ENCODE measurements around the gene ATP1A3. TPM values are rescaled to one million over a fixed set of nuclear protein-coding genes. Genes with fewer than 3 reads are reported as not detected.
A peak's percentile ranks its signal among the peaks of the same experiment; 100 is the strongest.
"Not testable (repeated sequence)": the region's sequence is repeated elsewhere in the genome, so short reads cannot be mapped to it uniquely, and the experiment has no call there.

Gene ATP1A3
- total and polyA plus RNA-seq, 5 experiments from 2014 or later, result 2.8 to 6.2 (median 3.4) TPM

DNA sequence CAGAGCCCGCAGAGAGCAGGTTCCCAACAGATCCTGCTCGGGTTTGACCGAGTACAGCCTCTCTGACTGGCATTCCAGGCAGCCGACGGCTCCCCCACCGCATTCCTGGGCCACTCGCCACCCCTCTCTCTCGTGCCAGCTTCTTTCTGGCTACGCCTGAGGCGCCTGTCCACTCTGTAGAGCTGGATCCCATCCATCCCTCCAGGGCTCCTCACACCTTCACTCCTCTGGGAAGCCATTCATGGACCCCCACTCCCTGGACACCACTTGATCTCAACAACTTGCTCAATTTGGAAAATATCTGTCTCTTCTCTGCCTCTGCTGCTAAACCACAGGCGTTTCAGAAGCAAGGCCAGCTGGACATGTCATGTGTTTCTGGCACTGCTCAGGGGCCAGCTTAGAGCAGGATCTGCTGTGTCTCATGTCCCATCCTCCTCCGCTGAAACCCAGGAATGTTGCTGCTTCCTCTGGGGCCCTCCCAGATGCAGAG is 30.6 kb upstream of the ATP1A3 start:
- Mint-ChIP-seq H3K4me3 (no peak overlapping the region), H3K9me3 (no peaks in the 10 kb centered on the region), H3K27ac (peak overlapping the region in 1 of 10 donors; percentile 49), H3K4me1 (peaks cover 3 to 12% (median 8%) of the 10 kb centered on the region in 4 donors), H3K27me3 (peaks cover 2 to 34% (median 9%) of the 10 kb centered on the region in 5 donors), H3K36me3 (no peaks in the 10 kb centered on the region)
- DNase-seq, result no peak
- POLR2A ChIA-PET, result no interaction called here
- ATAC-seq, result no peak

DNA sequence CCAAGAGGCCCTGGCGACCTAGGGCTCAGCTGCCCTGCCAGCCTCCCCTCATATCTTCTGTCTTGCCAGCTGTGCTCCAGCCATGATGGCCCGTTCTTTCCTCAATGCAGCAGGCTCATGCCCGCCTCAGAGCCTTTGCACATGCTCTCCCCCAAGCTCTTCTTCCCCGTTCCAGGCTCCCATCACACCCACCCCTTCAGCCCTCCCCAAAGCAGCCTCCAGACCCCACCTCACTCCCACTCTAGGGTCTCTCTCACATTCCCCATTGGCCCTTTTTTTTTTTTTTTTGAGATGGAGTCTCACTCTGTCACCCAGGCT is 29.9 kb upstream of the ATP1A3 start:
- H3K27ac Mint-ChIP-seq, result no peak overlapping the region

DNA sequence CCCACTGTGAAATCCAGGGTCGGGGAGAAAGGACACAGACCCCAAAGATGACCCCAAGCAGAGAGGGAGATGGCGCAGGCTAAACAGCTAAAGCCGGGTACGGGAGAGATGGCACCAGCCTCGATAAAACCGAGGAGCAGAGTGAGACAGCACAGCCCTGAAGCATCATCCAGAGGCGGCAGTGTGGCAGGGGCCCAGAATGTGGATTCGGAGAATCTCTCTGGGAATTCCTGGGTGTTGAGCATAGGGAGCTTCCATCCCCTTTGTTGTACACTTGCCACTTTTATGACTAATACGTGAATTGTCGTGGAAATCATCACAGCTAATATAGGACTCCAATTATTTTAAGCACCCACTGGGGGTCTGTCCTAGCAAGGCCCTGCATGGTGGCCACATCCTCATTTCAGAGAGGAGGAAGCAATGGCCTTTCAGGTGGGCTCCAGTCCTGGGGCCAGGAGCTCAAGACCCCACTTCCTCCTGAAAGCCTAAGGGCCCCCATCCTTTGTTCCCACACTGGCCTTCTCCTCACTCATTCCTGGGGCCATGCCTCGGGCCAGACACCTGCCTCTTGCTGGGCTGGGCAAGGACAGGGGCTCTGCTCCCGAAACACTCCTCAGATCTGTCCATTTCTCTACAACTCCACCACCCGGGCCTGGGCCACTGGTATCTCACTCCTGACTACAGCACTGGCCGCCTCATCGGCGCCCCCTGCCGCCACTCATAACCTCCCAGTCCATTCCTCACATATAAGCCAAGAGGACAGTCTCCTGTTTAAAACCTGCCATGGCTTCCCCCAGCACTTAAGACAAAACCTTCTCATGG is 29.3 kb upstream of the ATP1A3 start:
- H3K4me1 Mint-ChIP-seq, result peaks cover 3 to 12% (median 7%) of the 10 kb centered on the region in 4 donors
- no peaks in the 10 kb centered on the region for H3K9me3 Mint-ChIP-seq
- peaks cover 2 to 29% (median 9%) of the 10 kb centered on the region in 5 donors for H3K27me3 Mint-ChIP-seq
- no peaks in the 10 kb centered on the region for H3K36me3 Mint-ChIP-seq
- POLR2A ChIA-PET, result no interaction called here
- no peak overlapping the region for H3K4me3 Mint-ChIP-seq
- DNase-seq (no peak), ATAC-seq (no peak)
- peak overlapping the region in 2 of 10 donors; percentile 2 to 67 for H3K27ac Mint-ChIP-seq

More for the DNA sequence above, 29.9 kb upstream of the ATP1A3 start:
- Mint-ChIP-seq H3K36me3 (no peaks in the 10 kb centered on the region), H3K4me1 (peaks cover 3 to 12% (median 8%) of the 10 kb centered on the region in 4 donors), H3K4me3 (no peak overlapping the region), H3K27me3 (peaks cover 2 to 34% (median 9%) of the 10 kb centered on the region in 5 donors), H3K9me3 (no peaks in the 10 kb centered on the region)
- POLR2A ChIA-PET, result no interaction called here
- no peak for ATAC-seq
- no peak for DNase-seq

DNA sequence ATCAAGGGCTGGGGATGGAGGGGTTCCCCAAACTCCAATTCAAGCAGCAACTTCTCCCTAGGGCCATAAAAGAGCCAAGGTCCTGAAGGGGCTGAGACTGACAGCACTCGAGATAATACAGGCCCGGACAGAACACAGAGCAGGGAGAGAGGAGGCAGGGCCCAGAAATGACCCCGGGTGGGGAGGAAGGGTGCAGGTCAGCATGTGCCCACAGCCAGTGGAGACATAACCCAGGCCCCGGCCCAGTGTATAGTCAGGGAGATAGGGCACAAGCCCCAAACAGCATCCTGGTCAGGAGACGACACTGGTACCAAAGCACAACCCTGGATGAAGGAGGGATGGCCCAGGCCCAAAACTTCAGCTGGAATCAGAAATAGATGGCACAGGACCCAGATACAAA is 28.6 kb upstream of the ATP1A3 start:
- POLR2A ChIA-PET, result no interaction called here
- Mint-ChIP-seq H3K9me3 (no peaks in the 10 kb centered on the region), H3K4me3 (no peak overlapping the region), H3K27me3 (peaks cover 2 to 25% (median 9%) of the 10 kb centered on the region in 5 donors), H3K27ac (peak overlapping the region in 1 of 10 donors; percentile 67), H3K36me3 (no peaks in the 10 kb centered on the region), H3K4me1 (peaks cover 3 to 12% (median 7%) of the 10 kb centered on the region in 4 donors)
- ATAC-seq (no peak), DNase-seq (no peak)

DNA sequence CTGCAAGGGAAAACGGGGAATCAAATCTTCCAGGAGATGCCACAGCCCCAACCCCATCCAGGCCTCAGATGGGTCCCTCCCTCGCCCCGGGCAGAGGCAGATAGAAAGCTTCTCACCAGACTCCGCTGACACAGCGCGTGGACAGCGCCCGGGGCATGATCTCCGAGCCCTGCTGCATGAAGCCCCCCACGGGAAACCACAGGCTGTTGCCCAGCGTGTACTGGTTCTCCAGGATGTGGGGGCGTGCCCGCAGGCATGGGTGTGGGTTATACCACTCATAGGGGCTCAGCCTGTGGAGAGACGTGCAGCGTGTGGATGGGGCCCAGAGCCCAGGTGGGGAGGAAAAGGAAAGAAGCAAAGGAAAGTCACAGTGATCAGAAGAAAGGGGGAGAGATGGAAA is 27.2 kb upstream of the ATP1A3 start:
- peaks cover 0 to 15% (median 0%) of the 10 kb centered on the region in 5 donors for H3K27me3 Mint-ChIP-seq
- H3K36me3 Mint-ChIP-seq, result no peaks in the 10 kb centered on the region
- no peak for DNase-seq

DNA sequence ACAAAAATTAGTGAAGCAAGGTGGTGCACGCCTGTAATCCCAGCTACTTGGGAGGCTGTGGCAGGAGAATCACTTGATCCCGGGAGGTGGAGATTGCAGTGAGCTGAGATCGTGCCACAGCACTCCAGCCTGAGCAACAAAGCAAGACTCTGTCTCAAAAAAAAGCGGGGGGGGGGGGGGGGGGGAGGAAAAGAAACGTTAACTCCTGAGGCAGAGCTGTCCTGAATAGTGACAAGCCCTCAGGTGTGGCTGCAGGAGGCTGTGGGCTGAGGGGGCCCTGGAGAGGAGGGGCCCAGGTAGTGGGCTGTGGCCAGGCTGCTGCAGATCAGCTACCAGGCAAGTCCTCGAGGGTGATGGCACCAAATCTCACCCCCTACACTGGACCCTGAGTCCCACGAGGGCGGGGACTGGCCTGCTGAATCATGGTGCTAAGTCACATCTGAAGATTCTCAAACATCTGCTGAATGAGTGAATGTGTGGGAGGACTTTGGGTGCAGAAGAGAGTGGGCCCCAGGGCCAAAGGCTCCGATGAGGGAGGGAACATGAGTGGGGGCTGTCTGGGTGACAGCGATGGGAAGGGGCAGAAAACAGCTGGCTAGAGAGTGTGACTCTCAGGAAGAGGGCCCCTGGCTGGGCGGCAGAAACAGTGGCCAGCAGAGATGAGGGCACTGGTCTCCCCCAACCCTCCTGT is 24.6 kb upstream of the ATP1A3 start:
- DNase-seq, result no peak

More for the DNA sequence above, 27.2 kb upstream of the ATP1A3 start:
- POLR2A ChIA-PET, result no interaction called here
- Mint-ChIP-seq H3K4me1 (peaks cover 3 to 12% (median 7%) of the 10 kb centered on the region in 4 donors), H3K9me3 (no peaks in the 10 kb centered on the region), H3K4me3 (peak overlapping the region in 1 of 10 donors; percentile 2), H3K27ac (peak overlapping the region in 2 of 10 donors; percentile 6 to 47)
- ATAC-seq, result peak in 1 of 2 donors; percentile 57

DNA sequence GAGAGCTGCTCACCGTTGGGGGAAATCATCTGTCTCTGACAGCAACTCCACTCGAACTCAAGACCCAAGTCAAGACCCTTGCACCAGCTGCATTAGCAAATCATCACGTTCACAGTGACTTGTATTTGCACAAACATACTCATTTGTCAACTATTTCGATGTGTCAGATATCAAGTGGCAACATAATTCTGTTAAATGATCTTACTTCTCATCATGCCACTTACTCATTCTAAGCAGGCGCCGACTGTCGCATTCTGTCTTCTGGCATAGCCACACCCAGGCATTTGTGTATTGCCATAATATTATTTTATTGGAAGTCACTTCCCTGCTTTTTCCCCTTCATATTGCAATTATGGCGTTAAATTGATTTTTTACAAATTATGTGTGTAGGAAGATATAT is 23.0 kb upstream of the ATP1A3 start:
- Mint-ChIP-seq H3K4me1 (peaks cover 2 to 10% (median 5%) of the 10 kb centered on the region in 4 donors), H3K27me3 (no peaks in the 10 kb centered on the region), H3K27ac (no peak overlapping the region), H3K4me3 (no peak overlapping the region), H3K36me3 (no peaks in the 10 kb centered on the region), H3K9me3 (no peaks in the 10 kb centered on the region)
- DNase-seq, result no peak
- ATAC-seq, result no peak
- POLR2A ChIA-PET, result no interaction called here

More for the DNA sequence above, 24.6 kb upstream of the ATP1A3 start:
- ATAC-seq, result no peak
- Mint-ChIP-seq H3K4me3 (no peak overlapping the region), H3K27me3 (no peaks in the 10 kb centered on the region), H3K27ac (no peak overlapping the region), H3K36me3 (no peaks in the 10 kb centered on the region), H3K4me1 (peaks cover 3 to 11% (median 7%) of the 10 kb centered on the region in 4 donors), H3K9me3 (no peaks in the 10 kb centered on the region)
- POLR2A ChIA-PET, result no interaction called here

DNA sequence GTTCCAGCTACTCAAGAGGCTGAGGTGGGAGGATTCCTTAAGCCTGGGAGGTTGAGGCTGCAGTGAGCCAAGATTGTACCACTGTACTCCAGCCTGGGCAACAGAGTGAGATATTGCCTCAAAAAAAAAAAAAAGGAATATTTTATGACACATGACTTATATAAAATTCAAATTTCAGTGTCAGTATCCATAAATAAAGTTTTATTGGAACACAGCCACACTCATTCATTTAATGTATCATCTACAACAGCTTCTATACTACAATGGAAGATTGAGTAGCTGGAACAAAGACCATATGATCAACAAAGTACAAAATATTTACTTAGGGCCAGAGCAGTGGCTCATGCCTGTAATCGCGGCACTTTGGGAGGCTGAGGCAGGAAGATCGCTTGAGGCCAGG is 18.7 kb upstream of the ATP1A3 start:
- H3K4me3 Mint-ChIP-seq, ATAC-seq, H3K27me3 Mint-ChIP-seq, H3K27ac Mint-ChIP-seq, DNase-seq, H3K36me3 Mint-ChIP-seq, POLR2A ChIA-PET, H3K4me1 Mint-ChIP-seq, H3K9me3 Mint-ChIP-seq: not testable (repeated sequence)

DNA sequence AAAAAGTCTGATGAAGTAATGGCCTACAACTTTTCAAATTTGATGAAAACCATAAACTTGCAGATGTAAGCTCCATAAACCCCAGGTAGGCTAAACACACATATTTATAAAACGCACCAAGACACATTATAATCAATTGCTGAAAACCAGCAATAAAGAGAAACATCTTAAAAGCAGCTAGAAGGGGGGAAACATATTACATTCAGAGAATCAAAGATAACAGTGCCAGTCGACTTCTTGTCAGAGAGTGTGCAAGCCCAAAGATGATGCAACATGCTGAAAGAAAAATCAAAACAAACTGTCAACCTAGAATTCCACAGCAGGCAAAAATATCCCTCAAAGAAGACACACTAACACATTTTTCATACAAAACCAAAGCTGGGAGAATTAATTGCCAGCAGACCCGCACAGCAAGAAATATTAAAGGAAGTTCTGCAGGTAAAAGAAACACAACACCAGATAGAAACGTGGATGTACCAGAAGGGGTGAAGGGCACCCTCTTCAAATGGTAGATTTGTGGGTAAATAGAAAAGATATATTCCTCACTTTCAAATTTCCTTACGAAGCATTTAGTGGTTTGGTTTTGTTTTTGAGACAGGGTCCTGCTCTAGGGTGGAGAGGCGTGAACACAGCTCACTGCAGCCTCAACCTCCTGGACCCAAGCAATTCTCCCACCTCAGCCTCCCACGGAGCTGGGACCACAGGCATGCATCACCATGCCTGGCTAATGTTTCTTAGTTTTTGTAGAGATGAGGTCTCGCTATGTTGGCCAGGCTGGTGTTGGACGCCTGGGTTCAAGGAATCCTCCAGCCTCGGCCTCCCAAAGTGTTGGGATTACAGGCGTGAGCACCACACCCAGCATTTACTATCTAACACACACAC is 16.5 kb upstream of the ATP1A3 start:
- H3K9me3 Mint-ChIP-seq, result no peaks in the 10 kb centered on the region
- H3K4me3 Mint-ChIP-seq, result no peak overlapping the region
- no peaks in the 10 kb centered on the region for H3K36me3 Mint-ChIP-seq
- H3K27ac Mint-ChIP-seq, result peak overlapping the region in 2 of 10 donors; percentile 26 to 52
- H3K27me3 Mint-ChIP-seq, result peaks cover 0 to 8% (median 0%) of the 10 kb centered on the region in 5 donors
- POLR2A ChIA-PET, result interaction anchor here (0.6 kb wide), 1 partner anchor 49 kb away, joined by 4 read pairs; no protein-coding TSS in a partner anchor
- no peak for ATAC-seq
- no peaks in the 10 kb centered on the region for H3K4me1 Mint-ChIP-seq
- DNase-seq, result no peak

DNA sequence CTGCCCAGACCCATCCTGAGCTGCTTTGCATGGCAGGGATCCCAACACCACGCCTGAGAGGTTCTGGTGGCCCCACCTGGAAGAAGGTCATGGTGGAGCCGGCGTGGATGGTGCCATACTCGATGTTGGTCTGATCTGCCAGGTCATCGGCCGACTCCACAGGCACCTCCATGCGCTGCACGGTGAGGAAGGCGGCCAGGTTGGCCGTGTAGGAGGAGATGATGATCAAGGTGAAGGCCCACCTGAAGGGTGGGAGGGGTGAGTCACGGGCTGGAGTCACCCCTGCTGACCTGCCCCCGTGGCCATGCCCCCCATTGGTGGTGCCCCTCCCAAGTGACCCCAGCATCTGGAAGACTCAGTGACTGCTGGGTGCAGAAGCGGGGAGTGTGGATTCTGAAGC is 12.5 kb upstream of the ATP1A3 start:
- H3K4me3 Mint-ChIP-seq, result no peak overlapping the region
- POLR2A ChIA-PET, result no interaction called here
- ATAC-seq (no peak), DNase-seq (no peak)
- H3K27me3 Mint-ChIP-seq, result peaks cover 9 to 28% (median 11%) of the 10 kb centered on the region in 5 donors
- no peaks in the 10 kb centered on the region for H3K9me3 Mint-ChIP-seq
- peaks cover 0 to 4% (median 2%) of the 10 kb centered on the region in 4 donors for H3K4me1 Mint-ChIP-seq
- no peaks in the 10 kb centered on the region for H3K36me3 Mint-ChIP-seq
- H3K27ac Mint-ChIP-seq, result no peak overlapping the region

DNA sequence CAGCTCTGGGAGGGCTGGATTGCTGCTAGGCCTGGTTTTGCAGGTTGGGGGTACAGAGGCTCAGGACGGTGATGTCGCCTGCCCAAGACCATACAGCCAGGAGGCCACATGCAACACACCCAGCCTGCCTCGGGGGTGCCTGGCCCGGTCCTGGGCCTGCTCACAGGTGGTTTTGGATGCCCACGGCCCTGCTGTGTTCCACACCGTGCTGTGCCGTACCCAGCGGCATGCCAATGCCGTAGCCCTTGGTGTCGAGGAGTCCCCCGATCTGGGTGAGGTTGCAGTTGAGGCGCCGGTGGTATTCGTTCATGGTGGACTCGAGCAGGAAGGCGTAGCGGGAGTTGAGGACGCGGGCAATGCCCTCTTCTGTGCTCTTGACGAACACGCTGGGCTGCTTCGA is 11.5 kb upstream of the ATP1A3 start:
- no peaks in the 10 kb centered on the region for H3K36me3 Mint-ChIP-seq
- H3K9me3 Mint-ChIP-seq, result no peaks in the 10 kb centered on the region
- ATAC-seq (no peak), DNase-seq (no peak)
- H3K27me3 Mint-ChIP-seq, result peaks cover 15 to 33% (median 22%) of the 10 kb centered on the region in 5 donors
- no peak overlapping the region for H3K27ac Mint-ChIP-seq
- H3K4me3 Mint-ChIP-seq, result no peak overlapping the region
- POLR2A ChIA-PET, result no interaction called here
- H3K4me1 Mint-ChIP-seq, result peaks cover 0 to 4% (median 2%) of the 10 kb centered on the region in 4 donors

DNA sequence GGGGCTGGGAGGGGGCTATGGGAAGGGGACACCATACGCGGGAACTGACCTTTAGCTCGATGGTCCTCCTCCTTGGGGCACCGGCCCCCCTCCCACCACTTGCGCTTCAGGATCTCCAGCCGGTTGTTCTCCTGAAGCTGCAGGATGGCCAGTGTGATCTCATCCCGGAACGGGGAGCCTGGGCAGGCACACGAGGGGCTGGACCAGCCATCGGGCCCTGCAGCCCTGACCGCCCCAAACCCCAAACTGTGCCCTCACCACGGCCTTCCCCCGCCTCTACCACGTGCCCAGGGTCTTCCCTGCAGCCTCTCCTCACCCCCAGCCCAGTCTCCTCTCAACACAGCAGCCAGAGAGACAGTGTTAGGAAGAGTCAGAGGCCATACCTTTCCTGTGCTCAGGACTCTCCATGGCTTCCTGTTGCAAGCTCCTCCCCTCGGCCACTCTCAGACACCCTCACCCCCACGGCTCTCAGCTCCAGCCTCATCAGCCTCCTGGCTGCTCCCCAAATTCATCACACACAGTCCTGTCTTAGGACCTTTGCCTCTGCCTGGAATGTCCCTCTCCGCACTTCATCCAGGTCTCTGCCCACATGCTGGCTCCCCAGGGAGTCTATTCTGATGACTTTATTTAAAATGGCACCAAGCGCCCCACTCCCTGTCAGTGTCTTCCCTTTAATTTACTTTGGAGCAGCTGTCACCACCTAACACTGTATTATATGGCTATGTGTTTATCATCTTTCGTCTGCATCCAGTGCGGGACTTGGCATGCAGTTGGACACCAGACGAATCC is 9.7 kb upstream of the ATP1A3 start:
- Mint-ChIP-seq H3K27me3 (peaks cover 26 to 47% (median 38%) of the 10 kb centered on the region in 5 donors), H3K4me1 (peaks cover 6 to 10% (median 7%) of the 10 kb centered on the region in 4 donors), H3K9me3 (no peaks in the 10 kb centered on the region), H3K36me3 (peaks cover 0 to 11% (median 3%) of the 10 kb centered on the region in 3 donors), H3K4me3 (no peak overlapping the region), H3K27ac (peak overlapping the region in 1 of 10 donors; percentile 33)
- ATAC-seq (no peak), DNase-seq (no peak)
- POLR2A ChIA-PET, result no interaction called here
